NCI-H2081 treated with DMSO at 0.1 percent for 48 hours (cell line): ENCODE measurements around the gene KLF16.
A peak's percentile ranks its signal among the peaks of the same experiment; 100 is the strongest.

ENCODE experiments used
- DNase-seq: peaks from one replicate; lab custom pipeline; 2025; lab: John Stamatoyannopoulos, UW

Gene KLF16

GRCh38 chr19:1867349-1867724 is 4.0 kb upstream of the KLF16 start:
- no peak for DNase-seq

GRCh38 chr19:1866693-1867348 is 3.4 kb upstream of the KLF16 start:
- DNase-seq, result no peak

DNA sequence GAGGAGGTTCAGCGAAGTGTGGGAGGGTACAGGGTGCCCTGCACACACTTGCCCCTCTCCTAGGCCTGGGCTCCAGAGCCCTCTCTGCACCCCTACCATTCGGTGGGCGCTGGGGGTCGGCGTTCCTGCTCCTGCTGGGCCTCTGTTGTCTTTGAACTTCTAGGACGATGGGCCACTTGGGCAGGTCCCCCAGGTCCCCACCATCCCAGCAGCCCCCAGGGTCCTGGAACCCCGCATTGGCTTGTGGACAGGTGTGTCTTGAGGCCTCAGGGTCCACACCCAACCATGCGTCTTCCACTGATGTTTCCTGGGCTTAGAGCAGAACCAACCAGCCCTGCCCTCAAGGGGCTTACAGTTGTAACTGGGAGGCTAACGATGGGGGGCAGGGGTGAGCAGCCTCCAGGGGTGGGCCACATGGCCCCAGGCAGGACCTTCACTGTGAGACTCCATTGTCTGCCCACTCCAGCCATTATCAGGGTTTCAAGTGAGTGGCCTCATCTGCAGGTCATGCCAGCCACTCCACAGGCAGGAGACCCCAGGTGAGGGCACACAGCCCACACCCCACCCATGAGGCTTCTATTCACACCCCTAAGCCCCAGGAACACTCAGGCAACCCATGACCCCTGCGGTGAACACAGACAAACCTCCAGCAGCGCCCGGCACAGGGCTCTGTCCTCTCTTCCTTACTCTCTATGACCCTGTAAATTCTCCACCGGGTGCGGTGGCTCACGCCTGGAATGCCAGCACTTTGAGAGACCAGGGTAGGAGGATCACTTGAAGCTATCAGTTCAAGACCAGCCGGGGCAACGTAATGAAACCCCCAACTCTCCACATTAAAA is 2.0 kb upstream of the KLF16 start:
- no peak for DNase-seq

GRCh38 chr19:1864480-1865171 is 1.2 kb upstream of the KLF16 start:
- DNase-seq, result no peak

GRCh38 chr19:1863638-1864479 is 480 bp upstream of the KLF16 start:
- DNase-seq, result peak; percentile 68

GRCh38 chr19:1862424-1863327 is 703 bp downstream of the KLF16 start:
- DNase-seq, result no peak

DNA sequence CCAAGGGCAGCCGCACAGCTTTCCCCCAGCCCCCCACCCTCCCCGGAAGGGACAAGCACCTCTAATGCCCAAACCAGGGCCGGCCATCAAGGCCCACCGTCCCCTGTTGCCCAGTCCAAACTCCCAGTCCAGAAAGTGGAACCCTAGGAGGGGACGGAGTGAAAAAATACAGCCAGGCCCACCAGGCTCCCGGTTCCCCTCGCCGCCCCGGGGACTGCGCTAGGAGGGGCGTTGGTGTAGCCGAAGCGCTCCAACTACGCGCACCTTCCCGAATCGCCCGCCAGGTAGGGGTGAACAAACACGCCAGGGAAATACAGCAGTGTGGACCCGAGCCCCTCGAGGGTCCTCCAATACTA is 1.3 kb downstream of the KLF16 start:
- no peak for DNase-seq

DNA sequence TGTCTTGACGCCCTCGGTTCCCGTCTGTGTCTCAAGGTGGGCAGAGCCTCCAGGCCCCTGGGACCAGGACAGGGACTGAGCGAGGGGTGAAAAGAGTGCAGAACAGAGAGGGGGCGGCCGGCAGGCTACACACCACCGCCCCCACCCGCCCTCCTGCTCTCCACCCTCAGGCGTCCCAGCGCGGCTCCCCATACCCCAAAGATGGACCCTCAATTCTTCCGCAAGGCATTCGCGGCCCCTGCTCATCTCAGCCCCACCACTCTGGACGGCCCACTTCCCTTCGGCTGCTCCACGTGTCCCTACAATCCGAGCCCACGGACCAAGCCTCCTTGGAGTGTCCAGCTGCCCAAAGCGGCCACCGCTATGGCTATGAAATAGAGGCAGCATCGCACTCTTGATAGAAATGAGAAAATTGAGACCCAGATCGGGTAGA is 1.8 kb downstream of the KLF16 start:
- no peak for DNase-seq

GRCh38 chr19:1860821-1861598 is 2.4 kb downstream of the KLF16 start:
- no peak for DNase-seq

GRCh38 chr19:1860042-1860775 is 3.2 kb downstream of the KLF16 start:
- DNase-seq, result no peak

GRCh38 chr19:1859331-1859781 is 4.0 kb downstream of the KLF16 start:
- no peak for DNase-seq

DNA sequence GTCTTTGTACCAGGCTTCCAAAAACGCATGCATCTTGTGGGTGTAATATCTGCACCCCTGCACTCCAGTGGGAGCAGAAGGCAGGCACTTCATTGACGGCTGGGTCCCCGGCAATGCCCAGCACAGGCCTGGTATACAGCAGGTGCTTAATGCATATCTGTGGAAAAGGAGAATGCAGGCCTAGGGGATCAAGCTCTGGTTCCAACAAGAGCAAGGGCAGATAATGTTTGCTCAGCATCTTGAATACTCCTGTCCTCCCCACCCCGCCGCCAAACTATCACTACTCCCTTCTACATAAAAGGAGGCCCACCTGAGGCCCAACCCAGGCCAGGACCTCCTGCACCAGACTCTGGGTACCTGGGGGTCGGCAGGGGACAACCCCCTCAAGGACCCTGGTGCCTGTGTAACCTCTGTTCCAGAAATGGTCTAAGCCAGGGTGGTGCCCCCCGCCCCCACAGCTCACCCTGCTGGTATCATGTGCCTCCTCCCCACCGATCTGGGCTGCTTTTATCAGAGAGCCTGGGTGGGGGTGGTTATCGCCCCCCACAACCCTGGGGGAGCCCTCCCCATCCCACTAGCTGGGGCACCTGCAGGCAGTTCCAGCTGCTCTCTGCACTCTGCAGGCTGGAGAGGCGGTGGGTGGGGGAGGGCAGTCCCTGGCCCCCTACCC is 4.8 kb downstream of the KLF16 start:
- no peak for DNase-seq

DNA sequence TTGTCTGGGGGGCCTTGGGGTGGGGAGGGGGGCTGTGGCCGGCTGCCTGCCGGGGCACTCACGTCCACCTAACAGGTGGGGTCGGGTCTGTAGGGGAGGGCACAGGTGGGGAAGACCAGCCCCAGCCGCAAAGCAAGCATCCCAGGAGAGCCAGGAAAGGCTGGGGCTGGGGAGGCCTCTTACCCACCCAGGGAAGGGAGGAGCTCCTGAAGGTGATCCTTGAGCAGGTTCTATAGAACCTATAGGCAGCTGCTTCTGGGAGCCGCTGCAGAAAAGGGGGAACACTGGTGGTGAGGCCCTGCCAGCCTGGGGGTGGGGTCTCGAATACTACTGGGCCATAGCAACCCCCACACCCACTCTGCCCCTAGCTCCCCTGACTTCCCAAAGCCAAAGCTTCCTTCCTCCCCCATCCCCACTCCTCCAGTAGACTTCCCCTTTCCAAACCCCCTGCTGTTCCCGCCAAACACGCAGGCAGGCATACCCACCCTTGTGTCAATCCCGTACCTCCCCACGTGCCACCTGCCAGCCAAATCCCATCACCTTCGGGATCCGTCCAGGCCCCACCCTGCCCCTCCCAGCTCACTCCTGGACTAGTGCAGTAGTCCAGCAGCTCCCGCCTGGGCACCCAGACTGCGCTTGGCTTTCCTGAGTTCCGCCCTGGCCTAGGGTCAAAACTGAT is 5.6 kb downstream of the KLF16 start:
- no peak for DNase-seq

GRCh38 chr19:1856698-1857603 is 6.4 kb downstream of the KLF16 start:
- no peak for DNase-seq

DNA sequence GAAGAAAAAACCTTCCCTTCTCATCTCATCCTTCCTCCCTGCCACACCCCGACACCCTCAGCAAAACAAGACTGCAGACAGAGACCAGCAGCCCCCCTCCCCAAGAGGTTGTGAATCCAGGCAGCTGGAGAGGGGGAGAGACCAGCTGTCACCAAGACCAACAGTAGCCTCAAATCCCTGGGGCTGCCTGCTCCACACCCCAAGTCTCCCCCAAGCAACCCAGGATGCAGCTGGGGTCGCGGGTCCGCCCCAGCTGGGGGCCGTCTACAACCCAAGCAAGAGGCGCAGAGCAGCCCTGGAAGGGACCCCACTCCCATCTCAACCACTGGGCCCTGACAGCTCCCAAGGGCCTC is 7.1 kb downstream of the KLF16 start:
- no peak for DNase-seq

DNA sequence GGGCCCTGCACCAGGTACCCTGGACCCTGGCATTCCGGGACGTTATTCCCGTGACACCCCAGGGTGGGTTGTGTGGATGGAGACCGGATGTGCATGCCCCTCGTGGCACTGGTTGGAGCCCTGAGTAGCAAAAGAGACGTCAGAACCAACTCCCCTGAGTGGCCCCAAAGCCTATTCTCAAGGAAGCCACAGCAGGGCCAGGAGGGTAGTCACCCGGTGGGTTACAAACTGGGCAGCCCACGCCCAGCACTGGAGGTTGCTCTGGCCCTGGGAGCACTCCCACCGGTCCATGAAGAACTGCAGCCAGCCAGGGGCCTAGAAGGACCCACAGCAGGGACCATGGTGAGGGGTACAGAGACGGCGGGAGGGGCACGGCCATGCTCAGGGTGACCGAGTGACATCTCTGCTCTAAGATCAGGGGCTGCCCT is 7.5 kb downstream of the KLF16 start:
- DNase-seq, result no peak
